Memory B cell (primary cell): ENCODE measurements around the gene ABAT.

Experiments used
- ATAC-seq: fragments of 150-1000 bp; cut with Tn5 transposase; 2 replicates; pipeline ENCODE4 v1.10.0; 2021; ENCODE audit warnings: low read depth, mild to moderate bottlenecking, moderate library complexity
- DNase-seq, 2 donors: peaks; one replicate each; pipeline ENCODE4 v3.0.0; 2022; ENCODE audit warnings: low spot score in 2 of 2
- H3K27ac Mint-ChIP-seq: one replicate; pipeline ENCODE4 v1.8.0; 2022; ENCODE audit warnings: mild to moderate bottlenecking, moderate library complexity, mixed read lengths
- H3K27me3 Mint-ChIP-seq: one replicate; pipeline ENCODE4 v1.8.0; 2022; ENCODE audit warnings: mixed read lengths
- H3K36me3 Mint-ChIP-seq: one replicate; pipeline ENCODE4 v1.8.0; 2022; ENCODE audit warnings: mild to moderate bottlenecking, mixed read lengths
- H3K4me1 Mint-ChIP-seq: one replicate; pipeline ENCODE4 v1.8.0; 2022; ENCODE audit warnings: mixed read lengths
- H3K4me3 Mint-ChIP-seq: one replicate; pipeline ENCODE4 v1.8.0; 2022; ENCODE audit warnings: mild to moderate bottlenecking, moderate library complexity, mixed read lengths
- H3K9me3 Mint-ChIP-seq: one replicate; pipeline ENCODE4 v1.8.0; 2022; ENCODE audit warnings: mixed read lengths

Gene ABAT

GRCh38 chr16:8712589-8713361 lies 38.4 kb downstream of the ABAT start:
- Mint-ChIP-seq H3K4me1 (peaks cover 9% of the 10 kb centered on the region), H3K27me3 (no peaks in the 10 kb centered on the region), H3K36me3 (peaks cover 13% of the 10 kb centered on the region), H3K27ac (no peak overlapping the region), H3K9me3 (peaks cover 4% of the 10 kb centered on the region), H3K4me3 (no peak overlapping the region)
- DNase-seq, result no peak
- ATAC-seq, result no peak

GRCh38 chr16:8713635-8714172 lies 39.3 kb downstream of the ABAT start:
- H3K4me3 Mint-ChIP-seq, result no peak overlapping the region
- H3K27me3 Mint-ChIP-seq, result no peaks in the 10 kb centered on the region
- H3K27ac Mint-ChIP-seq, result no peak overlapping the region
- H3K4me1 Mint-ChIP-seq, result peaks cover 9% of the 10 kb centered on the region
- DNase-seq (no peak), ATAC-seq (no peak)
- peaks cover 4% of the 10 kb centered on the region for H3K9me3 Mint-ChIP-seq
- peaks cover 15% of the 10 kb centered on the region for H3K36me3 Mint-ChIP-seq

- Mint-ChIP-seq H3K36me3 (peaks cover 15% of the 10 kb centered on the region), H3K27ac (no peak overlapping the region), H3K9me3 (peaks cover 4% of the 10 kb centered on the region), H3K4me1 (peaks cover 9% of the 10 kb centered on the region), H3K4me3 (no peak overlapping the region), H3K27me3 (no peaks in the 10 kb centered on the region)
- DNase-seq, result no peak
- no peak for ATAC-seq
These were observed 39.8 kb downstream of the ABAT start for GRCh38 chr16:8714174-8714573.

DNA sequence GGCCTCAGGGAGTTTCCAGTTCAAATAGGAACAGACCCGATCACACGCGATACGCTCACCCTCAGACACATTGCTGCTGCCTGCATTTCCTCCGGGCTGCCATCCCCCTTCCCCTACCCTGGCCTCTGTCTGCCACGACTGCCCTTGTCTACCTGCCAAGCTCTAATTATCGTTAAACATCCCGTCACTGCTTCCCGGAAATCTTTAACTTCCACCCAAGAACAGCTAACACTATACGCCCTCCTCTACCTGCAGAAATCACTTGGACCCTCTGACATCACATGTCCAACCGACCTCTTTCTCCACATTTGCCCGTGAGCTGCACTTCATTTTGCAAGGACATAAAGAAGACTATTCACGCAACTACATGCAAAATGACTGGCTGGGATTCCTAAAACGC lies 40.4 kb downstream of the ABAT start:
- H3K36me3 Mint-ChIP-seq, result peaks cover 15% of the 10 kb centered on the region
- H3K27ac Mint-ChIP-seq, result no peak overlapping the region
- ATAC-seq (no peak), DNase-seq (no peak)
- peaks cover 4% of the 10 kb centered on the region for H3K9me3 Mint-ChIP-seq
- H3K4me3 Mint-ChIP-seq, result no peak overlapping the region
- no peaks in the 10 kb centered on the region for H3K27me3 Mint-ChIP-seq
- H3K4me1 Mint-ChIP-seq, result peaks cover 9% of the 10 kb centered on the region

GRCh38 chr16:8716052-8716451 lies 41.6 kb downstream of the ABAT start:
- H3K4me3 Mint-ChIP-seq, result no peak overlapping the region
- H3K36me3 Mint-ChIP-seq, result peaks cover 15% of the 10 kb centered on the region
- H3K4me1 Mint-ChIP-seq, result peaks cover 9% of the 10 kb centered on the region
- no peaks in the 10 kb centered on the region for H3K27me3 Mint-ChIP-seq
- ATAC-seq (no peak), DNase-seq (no peak)
- no peak overlapping the region for H3K27ac Mint-ChIP-seq
- peaks cover 4% of the 10 kb centered on the region for H3K9me3 Mint-ChIP-seq

DNA sequence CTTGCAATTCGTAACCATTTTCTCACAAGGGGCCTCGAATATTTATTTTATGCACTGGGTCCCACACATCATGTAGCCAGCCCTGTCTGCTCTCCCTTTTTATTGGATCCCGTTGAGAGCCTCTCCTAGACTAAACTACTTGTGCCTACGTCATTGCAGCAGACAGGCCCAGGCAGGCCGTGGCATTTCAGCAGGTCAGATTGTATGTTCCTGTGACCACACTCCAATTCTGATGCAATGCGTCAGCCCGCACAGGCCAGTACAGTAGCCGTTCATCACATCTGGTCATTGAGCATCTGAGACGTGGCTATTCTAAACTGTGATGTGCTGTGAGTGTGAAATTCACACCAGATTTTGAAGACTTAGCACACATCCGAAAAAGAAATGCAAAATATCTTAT lies 42.2 kb downstream of the ABAT start:
- Mint-ChIP-seq H3K4me1 (peaks cover 3% of the 10 kb centered on the region), H3K4me3 (no peak overlapping the region), H3K27ac (no peak overlapping the region), H3K9me3 (no peaks in the 10 kb centered on the region), H3K36me3 (peaks cover 12% of the 10 kb centered on the region), H3K27me3 (no peaks in the 10 kb centered on the region)
- no peak for DNase-seq
- ATAC-seq, result no peak

- Mint-ChIP-seq H3K27ac (no peak overlapping the region), H3K36me3 (peaks cover 11% of the 10 kb centered on the region), H3K9me3 (no peaks in the 10 kb centered on the region), H3K4me1 (peaks cover 5% of the 10 kb centered on the region), H3K4me3 (no peak overlapping the region), H3K27me3 (no peaks in the 10 kb centered on the region)
- ATAC-seq (no peak), DNase-seq (no peak)
These were observed 43.1 kb downstream of the ABAT start for GRCh38 chr16:8717469-8717868.

DNA sequence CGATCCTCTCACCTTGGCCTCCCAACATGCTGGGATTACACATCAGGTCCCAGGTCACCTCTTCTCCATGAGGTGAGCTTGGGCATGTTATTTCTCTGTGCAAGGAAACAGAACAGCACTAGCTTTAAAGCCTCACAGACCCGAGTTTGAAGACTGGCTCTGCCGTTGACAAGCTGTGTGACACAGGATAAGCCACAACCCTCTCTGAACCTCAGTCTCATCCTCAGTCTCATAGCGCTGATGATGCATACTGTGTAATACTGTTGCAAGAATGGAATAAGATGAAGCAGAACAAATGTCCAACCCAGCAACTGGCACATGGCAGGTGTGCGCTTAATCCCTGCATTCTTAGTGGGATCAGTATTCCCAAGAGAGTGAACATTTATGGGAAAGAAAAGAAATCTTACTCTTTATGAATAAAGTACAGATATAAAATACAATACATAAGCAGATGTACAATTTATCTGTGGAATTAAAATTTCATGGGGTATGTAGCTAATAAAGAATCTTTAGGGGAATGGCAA lies 43.5 kb downstream of the ABAT start:
- H3K36me3 Mint-ChIP-seq, result peaks cover 11% of the 10 kb centered on the region
- DNase-seq (no peak), ATAC-seq (no peak)
- no peaks in the 10 kb centered on the region for H3K27me3 Mint-ChIP-seq
- no peaks in the 10 kb centered on the region for H3K9me3 Mint-ChIP-seq
- no peak overlapping the region for H3K27ac Mint-ChIP-seq
- no peak overlapping the region for H3K4me3 Mint-ChIP-seq
- H3K4me1 Mint-ChIP-seq, result peaks cover 3% of the 10 kb centered on the region

- peaks cover 8% of the 10 kb centered on the region for H3K36me3 Mint-ChIP-seq
- H3K27me3 Mint-ChIP-seq, result no peaks in the 10 kb centered on the region
- peaks cover 3% of the 10 kb centered on the region for H3K4me1 Mint-ChIP-seq
- no peak overlapping the region for H3K4me3 Mint-ChIP-seq
- ATAC-seq, result no peak
- no peak overlapping the region for H3K27ac Mint-ChIP-seq
- no peaks in the 10 kb centered on the region for H3K9me3 Mint-ChIP-seq
- no peak for DNase-seq
These were observed 44.6 kb downstream of the ABAT start for GRCh38 chr16:8718851-8719680.

DNA sequence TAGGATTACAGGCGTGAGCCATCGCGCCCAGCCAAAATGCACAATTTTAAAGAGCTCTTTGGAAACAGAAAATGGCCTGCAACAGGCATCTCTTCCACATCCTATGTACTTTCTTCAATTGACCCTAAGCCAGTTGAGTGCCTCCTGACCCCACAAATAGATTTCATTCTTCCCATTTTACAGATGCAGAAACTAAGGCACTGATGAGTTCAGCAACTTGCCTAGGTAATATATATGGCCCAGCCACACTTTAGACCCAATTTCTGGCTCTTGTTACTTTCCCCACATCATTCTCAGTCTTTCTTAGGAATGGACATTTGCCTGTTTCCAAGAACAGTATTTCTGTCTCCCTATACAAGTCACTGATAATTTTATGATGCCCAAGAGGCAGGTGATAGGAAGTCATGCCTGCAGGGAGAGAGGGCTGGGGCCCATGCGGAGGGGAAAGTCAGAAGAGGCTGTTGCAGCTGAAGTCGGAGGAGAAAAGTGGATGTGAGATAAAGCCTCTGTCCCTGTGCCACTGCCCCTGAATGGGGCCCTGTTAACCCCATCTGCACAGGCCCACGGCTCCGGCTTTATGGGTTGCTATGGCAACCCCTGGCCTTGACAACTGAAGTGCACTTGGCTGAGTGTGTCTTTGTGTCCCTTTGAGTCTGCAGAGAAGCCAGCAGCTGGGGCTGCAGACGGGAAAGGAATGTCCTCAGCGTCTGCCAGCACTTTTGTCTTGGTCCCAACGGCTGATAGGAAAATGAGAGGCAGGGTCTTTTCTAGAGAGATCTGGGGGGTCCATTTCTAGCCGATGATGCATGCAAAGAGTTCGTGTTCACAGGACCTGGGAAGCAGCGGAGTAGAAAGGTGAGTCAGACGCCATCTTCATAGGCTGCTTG lies 45.9 kb downstream of the ABAT start:
- Mint-ChIP-seq H3K36me3 (peaks cover 5% of the 10 kb centered on the region), H3K27ac (no peak overlapping the region), H3K9me3 (no peaks in the 10 kb centered on the region), H3K4me1 (peaks cover 3% of the 10 kb centered on the region), H3K4me3 (no peak overlapping the region), H3K27me3 (no peaks in the 10 kb centered on the region)
- ATAC-seq, result peak; percentile 47
- no peak for DNase-seq

GRCh38 chr16:8720967-8721308 lies 46.5 kb downstream of the ABAT start:
- DNase-seq, result no peak
- no peak overlapping the region for H3K27ac Mint-ChIP-seq
- peaks cover 7% of the 10 kb centered on the region for H3K4me1 Mint-ChIP-seq
- H3K9me3 Mint-ChIP-seq, result no peaks in the 10 kb centered on the region
- no peak for ATAC-seq
- peaks cover 5% of the 10 kb centered on the region for H3K36me3 Mint-ChIP-seq
- no peak overlapping the region for H3K4me3 Mint-ChIP-seq
- H3K27me3 Mint-ChIP-seq, result no peaks in the 10 kb centered on the region

DNA sequence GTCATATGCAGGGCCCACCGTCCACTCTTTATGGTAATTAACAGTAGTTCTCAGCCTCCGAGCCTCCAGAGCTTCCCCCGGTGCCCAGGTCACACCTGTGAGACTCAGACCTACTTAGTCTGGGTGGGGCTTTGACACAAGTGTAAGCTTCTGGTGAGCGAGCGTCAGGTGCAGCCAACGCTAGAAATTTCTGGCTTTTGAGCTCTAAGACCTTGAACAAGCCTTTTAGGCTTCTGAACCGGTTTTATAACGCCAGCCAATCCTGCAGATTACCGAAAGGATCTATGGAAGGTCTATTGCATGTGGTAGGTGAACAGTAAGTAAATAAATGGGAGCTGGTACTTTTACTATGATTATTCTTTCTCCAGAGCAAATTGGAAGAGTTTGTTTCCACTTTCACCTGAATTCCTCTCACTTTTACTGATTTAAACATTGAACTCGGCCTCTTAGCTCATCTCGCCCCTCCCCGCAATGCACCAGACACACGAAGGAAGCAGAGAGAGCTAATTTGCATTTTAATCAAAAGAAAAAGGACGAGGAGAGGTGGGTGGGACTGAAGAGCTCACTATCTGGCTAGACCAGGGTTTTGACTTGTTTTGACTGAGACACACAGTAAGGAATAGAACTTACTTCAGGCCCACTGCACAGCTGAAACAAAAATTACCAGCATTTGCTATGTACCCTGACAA lies 47.1 kb downstream of the ABAT start:
- Mint-ChIP-seq H3K27ac (peak overlapping the region; percentile 61), H3K36me3 (peaks cover 5% of the 10 kb centered on the region)

GRCh38 chr16:8722025-8722348 lies 47.6 kb downstream of the ABAT start:
- Mint-ChIP-seq H3K36me3 (peaks cover 5% of the 10 kb centered on the region), H3K27ac (peak overlapping the region; percentile 20), H3K4me1 (peaks cover 8% of the 10 kb centered on the region)

More for the DNA sequence above, 47.1 kb downstream of the ABAT start:
- no peak for DNase-seq
- peak; percentile 73 for ATAC-seq
- peaks cover 7% of the 10 kb centered on the region for H3K4me1 Mint-ChIP-seq
- H3K27me3 Mint-ChIP-seq, result no peaks in the 10 kb centered on the region
- peak overlapping the region; percentile 69 for H3K4me3 Mint-ChIP-seq
- H3K9me3 Mint-ChIP-seq, result no peaks in the 10 kb centered on the region

More at GRCh38 chr16:8722025-8722348, 47.6 kb downstream of the ABAT start:
- no peak for DNase-seq
- H3K27me3 Mint-ChIP-seq, result no peaks in the 10 kb centered on the region
- no peak overlapping the region for H3K4me3 Mint-ChIP-seq
- no peak for ATAC-seq
- no peaks in the 10 kb centered on the region for H3K9me3 Mint-ChIP-seq
